Measurements from ENCODE around the gene LYSMD2. TPM values are rescaled to one million over a fixed set of nuclear protein-coding genes. Genes with fewer than 3 reads are reported as not detected.

Gene LYSMD2
- total and polyA plus RNA-seq, 2 experiments from 2014 or later = 5.4 to 5.9 TPM

GRCh38 chr15:51732646-51733045 lies 4.8 kb downstream of the LYSMD2 start:
- H3K4me1 ChIP-seq (ENCODE audit: insufficient read depth) = peaks cover 8% of the 10 kb centered on the region; the same call in 1 of the 2 replicates
- no peak overlapping the region for H2AFZ ChIP-seq
- peaks cover 12% of the 10 kb centered on the region for H3K27me3 Mint-ChIP-seq (ENCODE audit: insufficient read depth, low read depth, poor library complexity)
- no peak for DNase-seq (ENCODE audit: low spot score)
- no peaks in the 10 kb centered on the region for H3F3A ChIP-seq (replicated peaks; ENCODE audit: low read depth)
- no peak overlapping the region for H3K4me2 ChIP-seq
- peaks cover 14% of the 10 kb centered on the region for H3K4me1 Mint-ChIP-seq
- H3K4me3 Mint-ChIP-seq = no peak overlapping the region
- no peak overlapping the region for H3K4me3 ChIP-seq
- H3K9me2 ChIP-seq (ENCODE audit: insufficient read depth) = no peaks in the 10 kb centered on the region
- H3K27me3 ChIP-seq (ENCODE audit: insufficient read depth) = peaks cover 20% of the 10 kb centered on the region
- no peaks in the 10 kb centered on the region for H4K20me1 ChIP-seq (replicated peaks; ENCODE audit: insufficient read depth)
- H3K27ac Mint-ChIP-seq = no peak overlapping the region
- H3K9me3 Mint-ChIP-seq = no peaks in the 10 kb centered on the region; the same call in 2 of the 3 replicates
- no peaks in the 10 kb centered on the region for H3K79me2 ChIP-seq (replicated peaks; ENCODE audit: insufficient read depth)
- no peak for ATAC-seq
- no peaks in the 10 kb centered on the region for H3K36me3 Mint-ChIP-seq (ENCODE audit: low read depth)
- H3K36me3 ChIP-seq (ENCODE audit: insufficient read depth) = no peaks in the 10 kb centered on the region
- H3K27ac ChIP-seq (ENCODE audit: low read depth) = no peak overlapping the region
- TF ChIP-seq JUNB (IDR thresholded peaks at IDR 0.05; ENCODE audit: unreplicated experiment) = no peak
- TF ChIP-seq NANOG (IDR thresholded peaks at IDR 0.05; ENCODE audit: borderline replicate concordance) = no peak
- no peak for TF ChIP-seq STAT1 (IDR thresholded peaks at IDR 0.05; ENCODE audit: unreplicated experiment)
- no peak for TF ChIP-seq EZH2phosphoT487 (IDR thresholded peaks at IDR 0.05; ENCODE audit: unreplicated experiment)
- TF ChIP-seq POLR2AphosphoS5 (IDR thresholded peaks at IDR 0.05; ENCODE audit: low read depth) = no peak
- TF ChIP-seq ZNF114 (CRISPR knock-in tag; IDR thresholded peaks at IDR 0.05) = no peak
- no peak for TF ChIP-seq ZNF462 (CRISPR knock-in tag; IDR thresholded peaks at IDR 0.05)
- no peak for TF ChIP-seq ETS1 (IDR thresholded peaks at IDR 0.05)
- no peak for TF ChIP-seq CREB1 (CRISPR knock-in tag; IDR thresholded peaks at IDR 0.05; ENCODE audit: low read depth)
- no peak for TF ChIP-seq CTCF (conservative IDR thresholded peaks at IDR 0.05; ENCODE audit: low read depth in 2 of 2)
- TF ChIP-seq EZH2 (IDR thresholded peaks at IDR 0.05; ENCODE audit: low read depth, unreplicated experiment) = no peak
- TF ChIP-seq ZNF331 (CRISPR knock-in tag; IDR thresholded peaks at IDR 0.05; ENCODE audit: low read depth) = no peak
- TF ChIP-seq REST (IDR thresholded peaks at IDR 0.05; ENCODE audit: unreplicated experiment) = no peak
